Small intestine (tissue), 7 donors: ENCODE measurements around the gene ST8SIA4. TPM values are rescaled to one million over a fixed set of nuclear protein-coding genes. Genes with fewer than 3 reads are reported as not detected.

Source experiments
- DNase-seq, 2 donors: peaks; one replicate each; pipeline versions ENCODE4 v3.0.0 to v3.0.0-alpha.2; 2013
- FAIRE-seq: peaks from 2 replicates; lab custom pipeline; 2012; peaks lifted over from hg19 to GRCh38; lab: Jason Lieb, UNC
- H3K27ac ChIP-seq, 3 donors: one replicate each; pipeline ENCODE4 v1.5.1; 2013; ENCODE audit warnings: low read length in 2 of 3, mild to moderate bottlenecking in 2 of 3, control low read depth in 1 of 3, inconsistent platforms in 1 of 3, low read depth in 1 of 3, moderate library complexity in 1 of 3
- H3K27me3 ChIP-seq, 3 donors: one replicate each; pipeline ENCODE4 v1.6.1; 2013; ENCODE audit warnings: low read length in 3 of 3, inconsistent platforms in 1 of 3; ENCODE audit not compliant: control insufficient read depth in 3 of 3, insufficient read depth in 3 of 3
- H3K36me3 ChIP-seq, 3 donors: one replicate each; pipeline ENCODE4 v1.6.1; 2013; ENCODE audit warnings: low read length in 3 of 3, inconsistent platforms in 1 of 3, low read depth in 1 of 3, mild to moderate bottlenecking in 1 of 3, moderate library complexity in 1 of 3; ENCODE audit not compliant: control insufficient read depth in 3 of 3, insufficient read depth in 2 of 3
- H3K4me1 ChIP-seq, 3 donors: one replicate each; pipeline ENCODE4 v1.6.1; 2013; ENCODE audit warnings: low read length in 2 of 3, inconsistent platforms in 1 of 3, low read depth in 1 of 3, mild to moderate bottlenecking in 1 of 3, moderate library complexity in 1 of 3; ENCODE audit not compliant: control insufficient read depth in 3 of 3, insufficient read depth in 2 of 3
- H3K4me3 ChIP-seq, 3 donors: one replicate each; pipeline ENCODE4 v1.5.1; 2013; ENCODE audit warnings: low read length in 3 of 3, control low read depth in 1 of 3, inconsistent platforms in 1 of 3, low read depth in 1 of 3, mild to moderate bottlenecking in 1 of 3, moderate library complexity in 1 of 3
- H3K9me3 ChIP-seq, 2 donors: one replicate each; pipeline ENCODE4 v1.6.1; 2013; ENCODE audit warnings: low read depth in 1 of 2, low read length in 1 of 2; ENCODE audit not compliant: control insufficient read depth in 2 of 2, insufficient read depth in 1 of 2
- WGBS, 3 donors: extraction: QIAGEN DNeasy Blood & Tissue Kit; methylation state at CpG; one replicate each; pipeline ENCODE4 v1.1.7; 2013; 5-methylcytosine and 5-hydroxymethylcytosine counted together
- polyA plus RNA-seq, 4 donors: library from polyadenylated mRNA; stranded (reverse) in 3 of 4; unstranded in 1 of 4; fragments of 200-250 nt in 3 of 4; fragments of 120-200 nt in 1 of 4; gene quantifications; one replicate each; pipeline versions ENCODE4 v1.2.1 to v1.2.3, GENCODE V29; 2013
- donor health status: healthy with polysubstance abuse.
- donor health status: control.
- donor health status: control.
- donor health status: Bipolar disorder and iron deficiency.
- donor health status: healthy.

ST8SIA4 gene
- polyA plus RNA-seq, 4 donors, result 0.27 to 5.9 (median 1.5) TPM

DNA sequence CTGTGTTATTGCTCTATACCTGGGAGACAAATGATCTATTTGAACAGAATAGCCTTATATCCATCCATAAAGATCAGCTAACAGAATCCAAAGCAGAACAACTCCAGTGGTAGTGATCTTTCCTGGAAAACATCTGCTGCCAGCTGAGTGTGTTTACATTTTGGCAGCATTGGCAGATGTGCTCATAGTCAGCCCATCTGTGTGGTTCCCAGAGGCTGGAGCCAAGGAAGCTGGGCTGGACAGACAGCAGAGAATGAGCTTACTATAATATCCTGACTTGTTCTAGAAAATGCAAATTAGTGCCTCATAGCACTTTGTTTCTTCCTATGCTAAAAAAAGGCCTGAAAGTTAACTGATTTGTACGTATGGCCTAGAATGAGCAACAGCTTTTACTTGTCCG is 99.7 kb downstream of the ST8SIA4 start:
- Histone ChIP-seq H3K4me3 (no peak overlapping the region), H3K27ac (no peak overlapping the region), H3K27me3 (no peaks in the 10 kb centered on the region), H3K4me1 (no peaks in the 10 kb centered on the region), H3K9me3 (no peaks in the 10 kb centered on the region), H3K36me3 (no peaks in the 10 kb centered on the region)
- FAIRE-seq (no peak), DNase-seq (no peak)
- WGBS, 3 donors, result 79 to 84% (median 80%) methylated on average over 2 of the region's 2 CpGs

DNA sequence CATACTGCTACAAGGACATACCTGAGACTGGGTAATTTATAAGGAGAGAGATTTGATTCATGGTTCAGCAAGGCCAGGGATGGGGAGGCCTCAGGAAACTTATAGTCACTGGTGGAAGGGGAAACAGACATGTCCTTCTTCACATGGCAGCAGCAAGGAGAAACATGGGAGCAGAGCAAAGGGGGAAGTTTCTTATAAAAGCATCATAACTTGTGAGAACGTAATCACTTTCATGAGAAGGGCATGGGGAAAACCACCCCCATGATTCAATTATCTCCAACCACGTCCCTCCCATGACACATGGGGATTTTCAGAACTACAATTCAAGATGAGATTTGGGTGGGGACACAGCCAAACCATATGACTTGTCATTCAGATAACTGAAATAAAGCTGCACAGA is 100.9 kb downstream of the ST8SIA4 start:
- Histone ChIP-seq H3K9me3 (no peaks in the 10 kb centered on the region), H3K36me3 (no peaks in the 10 kb centered on the region), H3K4me3 (no peak overlapping the region), H3K27ac (no peak overlapping the region), H3K27me3 (no peaks in the 10 kb centered on the region), H3K4me1 (no peaks in the 10 kb centered on the region)
- DNase-seq (no peak), FAIRE-seq (no peak)
- 60 to 85% (median 67%) methylated on average over 2 of the region's 2 CpGs for WGBS, 3 donors

DNA sequence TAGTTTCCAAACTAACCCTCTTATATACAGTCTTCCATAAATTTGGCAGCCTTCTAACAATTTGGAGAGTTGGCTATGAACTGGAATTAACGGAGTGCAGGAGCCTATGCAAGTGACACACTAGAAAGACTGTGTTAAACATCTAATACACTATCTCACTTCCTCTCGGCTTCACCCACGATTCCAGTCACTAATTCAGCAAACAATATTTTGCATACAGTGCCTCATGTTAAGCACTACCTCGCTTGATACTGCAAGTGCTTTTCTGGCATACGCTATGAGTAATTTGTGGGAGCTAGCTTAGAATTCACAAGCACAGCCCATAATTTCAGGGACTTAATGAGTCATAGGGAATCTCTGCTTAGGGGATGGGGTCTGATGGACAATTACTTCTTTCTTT is 102.5 kb downstream of the ST8SIA4 start:
- Histone ChIP-seq H3K4me3 (no peak overlapping the region), H3K27ac (no peak overlapping the region), H3K36me3 (no peaks in the 10 kb centered on the region), H3K27me3 (no peaks in the 10 kb centered on the region), H3K9me3 (no peaks in the 10 kb centered on the region), H3K4me1 (no peaks in the 10 kb centered on the region)
- 80 to 82% (median 80%) methylated on average over 5 of the region's 5 CpGs for WGBS, 3 donors
- DNase-seq, result no peak
- FAIRE-seq, result no peak

DNA sequence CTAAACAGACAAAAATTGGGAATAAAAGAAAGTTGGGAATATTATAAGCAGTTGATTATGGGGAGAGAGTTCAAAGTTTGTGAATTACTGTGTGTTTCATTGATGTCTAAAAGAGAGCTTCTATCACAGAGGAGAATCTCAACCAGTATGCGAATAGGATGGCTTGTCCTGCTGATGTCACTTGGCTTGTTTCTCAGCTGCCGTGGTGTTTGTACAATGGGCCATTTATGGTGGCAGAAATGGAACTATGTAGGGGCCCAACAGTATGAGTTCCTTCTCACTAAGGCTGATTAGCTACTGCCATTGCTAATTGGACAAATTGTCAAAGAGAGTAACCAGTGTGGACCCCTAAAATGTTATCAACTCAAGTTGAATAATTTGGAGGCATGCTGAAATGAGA is 103.9 kb downstream of the ST8SIA4 start:
- Histone ChIP-seq H3K4me3 (no peak overlapping the region), H3K4me1 (no peaks in the 10 kb centered on the region), H3K36me3 (no peaks in the 10 kb centered on the region), H3K27ac (no peak overlapping the region), H3K9me3 (peaks cover 0 to 8% of the 10 kb centered on the region in 2 donors), H3K27me3 (no peaks in the 10 kb centered on the region)
- WGBS, 3 donors, result 66 to 89% (median 82%) methylated on average over 2 of the region's 2 CpGs
- FAIRE-seq (no peak), DNase-seq (no peak)

DNA sequence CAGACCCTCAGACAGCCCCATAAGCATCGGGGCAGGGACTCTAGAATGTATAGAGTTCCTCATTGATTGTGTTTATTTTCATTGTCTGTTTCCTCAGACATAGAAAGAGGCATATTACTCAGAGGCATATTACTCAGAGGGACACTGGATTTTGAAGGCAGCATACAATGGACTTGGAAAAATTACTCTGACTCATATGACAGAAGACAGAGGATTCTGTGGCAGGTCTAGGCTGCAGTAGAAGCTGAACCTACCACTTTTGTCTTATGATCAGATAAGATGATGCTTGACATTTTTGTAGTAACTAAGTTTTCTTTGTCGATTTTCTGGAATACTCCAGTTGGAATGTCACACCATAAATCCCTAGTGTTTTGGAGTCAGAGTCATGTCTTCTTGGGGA is 105.2 kb downstream of the ST8SIA4 start:
- 76 to 89% (median 79%) methylated on average over 2 of the region's 2 CpGs for WGBS, 3 donors
- Histone ChIP-seq H3K4me3 (no peak overlapping the region), H3K27me3 (no peaks in the 10 kb centered on the region), H3K4me1 (no peaks in the 10 kb centered on the region), H3K27ac (no peak overlapping the region), H3K9me3 (peaks cover 0 to 17% of the 10 kb centered on the region in 2 donors), H3K36me3 (no peaks in the 10 kb centered on the region)
- no peak for DNase-seq
- FAIRE-seq, result no peak

DNA sequence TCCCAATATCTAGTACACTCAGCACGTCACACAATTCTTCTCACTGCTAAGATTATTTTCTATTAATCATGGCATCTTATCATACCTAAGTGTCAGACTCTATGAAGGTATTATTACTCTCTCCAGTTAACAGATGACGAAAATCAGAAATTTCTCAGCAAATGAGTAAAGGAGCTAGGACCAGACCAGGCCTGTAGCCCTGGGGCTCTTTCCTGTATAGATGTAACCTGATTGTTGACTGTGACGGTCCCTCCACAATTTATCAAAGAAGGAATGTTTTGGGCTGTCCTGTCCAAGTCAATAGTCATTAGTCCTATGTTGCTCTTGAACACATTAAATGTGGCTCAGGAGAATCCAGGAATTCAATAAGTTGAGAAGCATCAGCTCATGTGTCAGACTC is 106.2 kb downstream of the ST8SIA4 start:
- 71 to 89% (median 88%) methylated on average over 3 of the region's 3 CpGs for WGBS, 3 donors
- Histone ChIP-seq H3K27me3 (no peaks in the 10 kb centered on the region), H3K4me3 (no peak overlapping the region), H3K36me3 (no peaks in the 10 kb centered on the region), H3K4me1 (no peaks in the 10 kb centered on the region), H3K27ac (no peak overlapping the region), H3K9me3 (peaks cover 0 to 17% of the 10 kb centered on the region in 2 donors)
- DNase-seq (no peak), FAIRE-seq (no peak)

DNA sequence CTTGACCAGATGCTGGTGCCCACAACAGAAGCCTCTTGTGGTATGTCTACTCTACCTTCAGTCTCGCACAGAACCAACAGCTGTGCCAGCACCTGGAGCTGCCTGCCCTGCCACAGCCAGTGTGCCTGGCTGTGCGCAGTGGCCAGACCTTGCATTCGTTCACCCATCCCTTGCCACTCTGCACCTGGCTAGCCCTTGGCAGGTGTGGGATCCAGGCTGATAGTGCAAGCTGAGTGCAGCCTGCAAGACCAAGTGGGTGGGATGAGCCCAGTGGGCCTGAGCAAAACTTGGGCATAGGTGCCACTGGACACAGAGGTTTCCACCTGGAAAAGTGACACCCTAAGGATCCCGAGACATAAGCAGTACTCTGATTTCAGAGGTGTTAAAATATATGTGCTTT is 108.2 kb downstream of the ST8SIA4 start:
- no peaks in the 10 kb centered on the region for H3K4me1 ChIP-seq
- H3K27me3 ChIP-seq, result no peaks in the 10 kb centered on the region
- no peak overlapping the region for H3K4me3 ChIP-seq
- H3K9me3 ChIP-seq, result peaks cover 0 to 17% of the 10 kb centered on the region in 2 donors
- FAIRE-seq (no peak), DNase-seq (no peak)
- H3K36me3 ChIP-seq, result no peaks in the 10 kb centered on the region
- WGBS, 3 donors, result 92 to 96% (median 95%) methylated on average over 4 of the region's 4 CpGs
- no peak overlapping the region for H3K27ac ChIP-seq

DNA sequence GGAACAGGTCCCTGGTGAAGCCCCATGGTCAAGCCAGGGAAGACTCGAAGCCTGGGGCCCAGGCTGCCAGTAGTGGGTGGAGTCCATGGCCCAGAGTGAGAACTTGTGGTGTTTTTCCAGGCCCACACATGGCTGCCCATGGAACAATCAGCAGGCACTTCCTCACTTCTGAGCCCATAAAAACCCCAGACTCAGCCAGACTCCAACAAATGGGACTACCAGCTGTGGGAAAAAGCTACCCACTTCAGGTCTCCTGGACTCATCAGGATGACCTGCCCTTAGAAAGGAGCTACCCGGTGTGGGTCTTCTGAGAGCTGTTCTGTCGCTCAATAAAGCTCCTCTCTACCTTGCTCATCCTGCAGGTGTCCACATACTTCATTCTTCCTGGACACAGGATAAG is 108.9 kb downstream of the ST8SIA4 start:
- H3K36me3 ChIP-seq, result no peaks in the 10 kb centered on the region
- H3K27ac ChIP-seq, result no peak overlapping the region
- H3K4me3 ChIP-seq, result no peak overlapping the region
- 74 to 94% (median 93%) methylated on average over 3 of the region's 3 CpGs for WGBS, 3 donors
- no peaks in the 10 kb centered on the region for H3K4me1 ChIP-seq
- DNase-seq, result no peak
- H3K9me3 ChIP-seq, result peaks cover 0 to 17% of the 10 kb centered on the region in 2 donors
- H3K27me3 ChIP-seq, result no peaks in the 10 kb centered on the region
- no peak for FAIRE-seq

DNA sequence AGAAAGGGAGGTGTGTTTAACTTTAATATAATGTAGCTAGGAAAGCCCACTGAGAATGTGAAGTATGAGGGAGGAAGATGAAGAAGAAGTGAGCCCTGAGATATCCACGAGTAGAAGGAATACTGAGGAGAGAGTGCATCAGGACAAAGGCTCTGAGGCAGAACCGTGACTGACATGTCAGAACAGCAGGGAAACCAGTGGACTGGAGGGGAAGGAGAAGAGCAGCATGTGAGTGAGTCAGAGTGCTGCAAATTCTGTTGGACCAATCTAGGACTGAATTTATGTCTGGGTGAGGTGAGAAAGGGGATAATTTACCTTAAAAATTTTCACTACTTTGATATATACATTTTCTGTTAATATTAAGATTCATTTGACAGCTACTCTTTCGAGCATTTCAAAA is 110.3 kb downstream of the ST8SIA4 start:
- FAIRE-seq (no peak), DNase-seq (no peak)
- Histone ChIP-seq H3K4me1 (no peaks in the 10 kb centered on the region), H3K36me3 (no peaks in the 10 kb centered on the region), H3K9me3 (peaks cover 0 to 17% of the 10 kb centered on the region in 2 donors), H3K27ac (no peak overlapping the region), H3K4me3 (no peak overlapping the region), H3K27me3 (no peaks in the 10 kb centered on the region)
- WGBS, 3 donors, result 49 to 72% (median 50%) methylated on average over 3 of the region's 3 CpGs
